ENCODE data around the gene NELFE.

DNA sequence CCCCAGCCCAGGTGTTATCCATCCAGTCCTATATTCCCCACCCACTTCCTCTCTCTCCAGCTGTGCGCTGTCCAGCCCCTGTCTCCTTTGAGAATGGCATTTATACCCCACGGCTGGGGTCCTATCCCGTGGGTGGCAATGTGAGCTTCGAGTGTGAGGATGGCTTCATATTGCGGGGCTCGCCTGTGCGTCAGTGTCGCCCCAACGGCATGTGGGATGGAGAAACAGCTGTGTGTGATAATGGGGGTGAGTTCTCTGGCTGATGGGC is 30.2 kb downstream of the NELFE start:
- TF ChIP-seq, protein P1, sequence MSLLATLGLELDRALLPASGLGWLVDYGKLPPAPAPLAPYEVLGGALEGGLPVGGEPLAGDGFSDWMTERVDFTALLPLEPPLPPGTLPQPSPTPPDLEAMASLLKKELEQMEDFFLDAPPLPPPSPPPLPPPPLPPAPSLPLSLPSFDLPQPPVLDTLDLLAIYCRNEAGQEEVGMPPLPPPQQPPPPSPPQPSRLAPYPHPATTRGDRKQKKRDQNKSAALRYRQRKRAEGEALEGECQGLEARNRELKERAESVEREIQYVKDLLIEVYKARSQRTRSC (CRISPR knock-in tag; IDR thresholded peaks at IDR 0.05; ENCODE audit: low read depth), result no peak
- no peak for TF ChIP-seq ZNF773 (CRISPR knock-in tag; IDR thresholded peaks at IDR 0.05; ENCODE audit: borderline replicate concordance)
